Activated CD8-positive, alpha-beta T cell treated with anti-CD3 and anti-CD28 coated beads, Interleukin-2, amount 10 ng/mL, durations not matched to agents 7 days and 5 days (primary cell): Measurements from ENCODE around the gene ZNF484. TPM values are rescaled to one million over a fixed set of nuclear protein-coding genes. Genes with fewer than 3 reads are reported as not detected.
"Not testable (repeated sequence)": the region's sequence is repeated elsewhere in the genome, so short reads cannot be mapped to it uniquely, and the experiment has no call there.

ENCODE experiments used
- ATAC-seq: fragments of 150-1000 bp; cut with Tn5 transposase; one replicate; pipeline ENCODE4 v1.10.0; 2021; ENCODE audit warnings: moderate library complexity
- CTCF ChIA-PET: fragments of 350-600 bp; sonication (Branson Sonifier 250); formaldehyde crosslinking; loops from one replicate; lab custom pipeline; 2021; ENCODE audit warnings: antibody characterized with exemption; lab: Charles Lee
- POLR2A ChIA-PET: fragments of 350-600 bp; sonication (Branson Sonifier 250); formaldehyde crosslinking; loops from one replicate; lab custom pipeline; 2021; ENCODE audit warnings: antibody characterized with exemption; lab: Charles Lee
- DNase-seq: peaks from one replicate; pipeline ENCODE4 v3.0.0-alpha.2; 2020
- H3K27ac Mint-ChIP-seq: one replicate; pipeline ENCODE4 v1.8.0; 2021; ENCODE audit warnings: mild to moderate bottlenecking, mixed read lengths
- H3K27me3 Mint-ChIP-seq: one replicate; pipeline ENCODE4 v1.8.0; 2021; ENCODE audit warnings: low read depth, mixed read lengths
- H3K36me3 Mint-ChIP-seq: one replicate; pipeline ENCODE4 v1.8.0; 2021; ENCODE audit warnings: low read depth, mixed read lengths
- H3K4me1 Mint-ChIP-seq: one replicate; pipeline ENCODE4 v1.8.0; 2021; ENCODE audit warnings: low read depth, mixed read lengths
- H3K4me3 Mint-ChIP-seq: one replicate; pipeline ENCODE4 v1.8.0; 2021; ENCODE audit warnings: mild to moderate bottlenecking, mixed read lengths
- H3K9me3 Mint-ChIP-seq: one replicate; pipeline ENCODE4 v1.8.0; 2022; ENCODE audit warnings: mixed read lengths; ENCODE audit not compliant: insufficient read depth
- total RNA-seq, 2 experiments: library from RNA; stranded (reverse); gene quantifications; one replicate each; pipeline ENCODE4 v1.2.3, GENCODE V29; 2021

ZNF484 gene
- total RNA-seq, 2 experiments from 2014 or later, result 9.5 to 10.4 TPM

GRCh38 chr9:92890761-92891160, 12.9 kb upstream of the ZNF484 start:
- ChIA-PET CTCF (no interaction called here), POLR2A (no interaction called here)
- Mint-ChIP-seq H3K27ac (no peak overlapping the region), H3K27me3 (peaks cover 25% of the 10 kb centered on the region), H3K4me1 (peaks cover 19% of the 10 kb centered on the region), H3K9me3 (no peaks in the 10 kb centered on the region), H3K36me3 (no peaks in the 10 kb centered on the region), H3K4me3 (no peak overlapping the region)
- no peak for DNase-seq
- no peak for ATAC-seq

DNA sequence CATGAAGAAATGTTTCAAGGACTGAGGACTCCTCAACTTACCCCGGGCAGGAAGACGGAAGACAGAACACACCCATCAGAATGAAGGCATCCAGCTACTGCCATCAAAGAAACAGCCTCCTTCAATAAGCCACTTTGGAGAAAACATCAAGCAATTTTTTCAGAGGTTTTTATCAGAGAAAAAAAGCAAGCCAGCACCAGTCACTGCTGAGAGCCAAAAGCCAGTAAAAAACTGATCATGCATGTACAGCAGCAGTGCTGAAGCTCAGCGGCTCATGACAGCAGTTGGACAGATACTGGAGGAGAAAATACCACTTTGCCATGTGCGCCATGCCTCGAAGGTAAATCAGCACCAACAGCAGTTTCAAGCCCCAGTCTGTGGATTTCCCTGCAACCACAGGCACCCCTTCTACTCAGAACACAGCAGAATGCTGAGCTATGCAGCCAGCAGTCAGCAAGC, 10.1 kb upstream of the ZNF484 start:
- Mint-ChIP-seq H3K27me3 (peaks cover 25% of the 10 kb centered on the region), H3K36me3 (no peaks in the 10 kb centered on the region), H3K4me3 (no peak overlapping the region), H3K9me3 (no peaks in the 10 kb centered on the region), H3K4me1 (peaks cover 19% of the 10 kb centered on the region), H3K27ac (peak overlapping the region; percentile 22)
- ChIA-PET CTCF (interaction anchor here (1.0 kb wide), 1 partner anchor 116 kb away, joined by 3 read pairs; no protein-coding TSS in a partner anchor), POLR2A (interaction anchor here (0.9 kb wide), 1 partner anchor 79 kb away, joined by 3 read pairs; no protein-coding TSS in a partner anchor)
- DNase-seq, result peak; percentile 45
- ATAC-seq, result no peak

DNA sequence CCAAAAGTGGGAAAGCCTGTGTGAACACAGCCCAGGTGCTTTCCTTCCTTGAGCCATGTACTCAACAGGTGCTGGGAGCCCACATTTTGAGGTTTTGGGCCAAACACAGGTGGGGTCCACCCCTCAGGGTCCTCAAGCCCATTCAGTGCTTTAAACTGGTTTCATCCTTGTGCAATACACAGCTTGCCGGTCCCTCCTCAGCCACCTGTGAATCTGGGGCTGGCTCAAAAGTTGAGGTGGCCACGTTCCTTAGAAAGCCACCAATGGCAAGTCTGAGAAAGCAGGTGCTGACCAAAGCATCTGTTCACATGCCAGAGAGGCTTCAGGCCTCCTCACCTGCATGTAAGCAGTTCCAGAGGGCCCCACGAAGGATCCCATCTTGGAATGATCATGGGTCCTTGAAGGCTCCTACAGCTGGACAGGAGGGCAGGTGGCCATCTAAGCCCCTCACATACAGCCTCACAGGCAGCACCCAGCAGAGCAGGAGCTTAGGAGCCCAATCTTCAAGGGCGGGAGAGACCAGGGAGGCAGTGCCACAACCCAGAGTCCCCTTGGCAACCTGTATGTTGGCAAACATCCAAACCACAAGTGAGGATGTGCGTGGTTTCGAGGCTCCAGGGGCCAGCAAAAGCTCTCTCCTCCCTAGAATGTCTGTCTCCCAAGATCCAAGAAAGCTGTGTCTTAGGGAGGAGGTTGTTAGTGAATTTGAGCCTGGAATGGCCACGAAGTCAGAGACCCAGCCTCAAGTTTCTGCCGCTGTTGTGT, 9.2 kb upstream of the ZNF484 start:
- H3K4me3 Mint-ChIP-seq, ATAC-seq, POLR2A ChIA-PET, H3K36me3 Mint-ChIP-seq, H3K9me3 Mint-ChIP-seq, H3K27ac Mint-ChIP-seq: not testable (repeated sequence)
- CTCF ChIA-PET, result interaction anchor here (0.8 kb wide), 1 partner anchor 679 kb away, joined by 3 read pairs; no protein-coding TSS in a partner anchor
- Mint-ChIP-seq H3K27me3 (peaks cover 20% of the 10 kb centered on the region), H3K4me1 (peaks cover 19% of the 10 kb centered on the region)
- DNase-seq, result peak; percentile 55

GRCh38 chr9:92883666-92884405, 6.0 kb upstream of the ZNF484 start:
- DNase-seq, result not testable (repeated sequence)
- H3K4me1 Mint-ChIP-seq, result peaks cover 20% of the 10 kb centered on the region

GRCh38 chr9:92882276-92882675, 4.4 kb upstream of the ZNF484 start:
- H3K4me3 Mint-ChIP-seq, result no peak overlapping the region
- DNase-seq (no peak), ATAC-seq (no peak)
- H3K9me3 Mint-ChIP-seq, result no peaks in the 10 kb centered on the region
- H3K4me1 Mint-ChIP-seq, result peaks cover 15% of the 10 kb centered on the region
- ChIA-PET POLR2A (no interaction called here), CTCF (no interaction called here)
- H3K36me3 Mint-ChIP-seq, result peaks cover 7% of the 10 kb centered on the region
- no peak overlapping the region for H3K27ac Mint-ChIP-seq
- peaks cover 6% of the 10 kb centered on the region for H3K27me3 Mint-ChIP-seq

More at GRCh38 chr9:92883666-92884405, 6.0 kb upstream of the ZNF484 start:
- POLR2A ChIA-PET, result interaction anchor here (1.0 kb wide), 1 partner anchor 80 kb away, joined by 3 read pairs; no protein-coding TSS in a partner anchor
- ATAC-seq, H3K4me3 Mint-ChIP-seq, CTCF ChIA-PET, H3K27ac Mint-ChIP-seq, H3K36me3 Mint-ChIP-seq, H3K9me3 Mint-ChIP-seq: not testable (repeated sequence)
- peaks cover 14% of the 10 kb centered on the region for H3K27me3 Mint-ChIP-seq

DNA sequence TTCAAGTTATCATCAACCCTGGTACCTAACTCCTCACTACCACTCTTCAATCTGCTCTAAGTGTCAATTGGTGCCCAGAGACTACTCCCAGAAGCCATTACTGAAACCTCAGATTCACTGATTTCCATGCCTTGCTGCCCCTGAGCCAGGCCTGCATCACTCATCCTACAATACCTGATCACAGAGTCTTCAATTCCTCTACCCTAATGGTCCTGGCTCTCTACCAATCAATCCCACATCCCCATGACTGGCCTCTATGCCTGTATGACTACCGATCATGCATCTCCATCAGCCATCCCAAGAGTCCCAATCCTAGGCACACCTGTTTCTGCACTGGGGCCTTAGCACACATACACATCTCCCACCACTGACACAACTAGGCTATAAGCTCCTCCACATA, 2.5 kb downstream of the ZNF484 start:
- DNase-seq, result no peak
- ChIA-PET CTCF (no interaction called here), POLR2A (interaction anchor here (0.5 kb wide), 1 partner anchor 128 kb away, joined by 3 read pairs; no protein-coding TSS in a partner anchor)
- no peak for ATAC-seq
- Mint-ChIP-seq H3K27me3 (no peaks in the 10 kb centered on the region), H3K36me3 (peaks cover 36% of the 10 kb centered on the region), H3K27ac (no peak overlapping the region), H3K4me1 (peaks cover 38% of the 10 kb centered on the region), H3K9me3 (no peaks in the 10 kb centered on the region), H3K4me3 (no peak overlapping the region)

DNA sequence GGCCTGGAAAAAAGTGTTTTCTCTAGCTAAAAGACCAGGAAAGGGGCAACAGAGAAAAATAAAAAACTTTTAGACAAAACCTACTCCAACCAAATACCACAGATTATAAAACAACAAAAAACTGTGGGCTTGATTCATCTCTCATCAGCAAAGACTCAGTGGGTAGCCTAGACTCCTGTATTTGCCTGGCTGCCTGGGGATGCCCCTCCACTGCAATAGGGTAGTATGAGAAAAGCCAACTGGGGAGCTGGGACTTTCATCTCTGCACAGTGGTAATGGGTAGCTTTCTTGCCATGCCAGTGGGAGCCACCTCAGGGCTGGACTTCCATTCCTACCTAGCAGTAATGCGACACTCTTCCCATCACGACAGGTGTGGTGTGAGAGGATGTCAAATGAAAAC, 7.5 kb downstream of the ZNF484 start:
- DNase-seq, result no peak
- H3K36me3 Mint-ChIP-seq, result peaks cover 58% of the 10 kb centered on the region
- ChIA-PET POLR2A (no interaction called here), CTCF (no interaction called here)
- no peak overlapping the region for H3K27ac Mint-ChIP-seq
- H3K4me1 Mint-ChIP-seq, result peaks cover 14% of the 10 kb centered on the region
- H3K27me3 Mint-ChIP-seq, result no peaks in the 10 kb centered on the region
- no peak for ATAC-seq
- H3K4me3 Mint-ChIP-seq, result no peak overlapping the region
- no peaks in the 10 kb centered on the region for H3K9me3 Mint-ChIP-seq

- H3K4me3 Mint-ChIP-seq, CTCF ChIA-PET, H3K27me3 Mint-ChIP-seq, DNase-seq, ATAC-seq, POLR2A ChIA-PET, H3K27ac Mint-ChIP-seq, H3K9me3 Mint-ChIP-seq: not testable (repeated sequence)
- Mint-ChIP-seq H3K4me1 (peaks cover 14% of the 10 kb centered on the region), H3K36me3 (peaks cover 74% of the 10 kb centered on the region)
Observed at GRCh38 chr9:92866600-92866999, 11.2 kb downstream of the ZNF484 start.

- Mint-ChIP-seq H3K9me3 (peaks cover 5% of the 10 kb centered on the region), H3K36me3 (peaks cover 75% of the 10 kb centered on the region), H3K4me1 (peaks cover 13% of the 10 kb centered on the region), H3K4me3 (no peak overlapping the region), H3K27me3 (no peaks in the 10 kb centered on the region), H3K27ac (no peak overlapping the region)
- ChIA-PET CTCF (no interaction called here), POLR2A (no interaction called here)
- no peak for ATAC-seq
- no peak for DNase-seq
Observed at GRCh38 chr9:92864152-92864551, 13.7 kb downstream of the ZNF484 start.

DNA sequence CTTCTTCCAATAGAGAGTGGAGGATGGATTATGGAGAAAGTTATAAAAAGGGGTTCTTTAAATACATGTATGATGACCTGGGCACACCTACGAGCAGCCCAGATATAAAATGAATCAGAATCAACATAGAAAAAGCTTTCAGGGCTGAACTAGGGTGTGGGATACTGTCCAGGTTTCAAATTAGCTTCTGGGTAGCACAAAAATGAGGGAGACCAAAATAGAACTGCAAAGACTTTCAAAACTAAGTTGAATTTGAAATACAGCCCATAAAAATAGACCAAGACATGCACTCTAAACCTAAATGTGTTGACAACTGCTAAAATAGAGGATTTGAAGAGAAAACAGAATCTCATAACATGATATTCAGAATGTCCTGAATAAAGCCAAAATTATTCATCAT, 17.0 kb downstream of the ZNF484 start:
- peaks cover 6% of the 10 kb centered on the region for H3K9me3 Mint-ChIP-seq
- H3K4me3 Mint-ChIP-seq, result no peak overlapping the region
- H3K4me1 Mint-ChIP-seq, result peaks cover 13% of the 10 kb centered on the region
- no peak overlapping the region for H3K27ac Mint-ChIP-seq
- ATAC-seq (no peak), DNase-seq (no peak)
- POLR2A ChIA-PET, result no interaction called here
- peaks cover 80% of the 10 kb centered on the region for H3K36me3 Mint-ChIP-seq
- CTCF ChIA-PET, result interaction anchor here (1.2 kb wide), 1 partner anchor 144 kb away, joined by 3 read pairs; no protein-coding TSS in a partner anchor
- H3K27me3 Mint-ChIP-seq, result no peaks in the 10 kb centered on the region

DNA sequence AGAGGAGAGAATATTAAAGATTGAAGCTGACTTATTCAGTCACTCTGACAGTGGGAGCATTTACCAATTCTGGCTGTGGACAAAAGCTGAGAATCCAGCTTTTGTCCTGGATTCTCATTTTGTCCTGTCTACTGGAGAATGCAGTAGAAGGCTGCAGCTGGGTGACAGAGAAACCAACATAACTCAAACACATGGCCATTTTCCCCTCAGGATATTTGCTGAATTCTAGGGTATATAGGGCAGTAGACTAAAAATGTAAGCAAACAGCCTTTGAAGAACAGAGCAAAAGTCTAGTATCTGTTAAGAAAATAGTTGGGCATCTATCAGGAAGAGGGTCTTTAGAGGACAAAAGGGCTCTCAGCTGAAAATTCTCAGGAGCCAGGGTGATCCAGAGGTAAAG, 20.6 kb downstream of the ZNF484 start:
- DNase-seq, result no peak
- Mint-ChIP-seq H3K36me3 (peaks cover 82% of the 10 kb centered on the region), H3K9me3 (peaks cover 6% of the 10 kb centered on the region), H3K4me3 (no peak overlapping the region), H3K27me3 (no peaks in the 10 kb centered on the region), H3K4me1 (peaks cover 11% of the 10 kb centered on the region), H3K27ac (no peak overlapping the region)
- ChIA-PET CTCF (no interaction called here), POLR2A (no interaction called here)
- ATAC-seq, result no peak

GRCh38 chr9:92853716-92854115, 24.1 kb downstream of the ZNF484 start:
- ChIA-PET CTCF (no interaction called here), POLR2A (no interaction called here)
- no peaks in the 10 kb centered on the region for H3K27me3 Mint-ChIP-seq
- H3K36me3 Mint-ChIP-seq, result peaks cover 85% of the 10 kb centered on the region
- H3K4me3 Mint-ChIP-seq, result no peak overlapping the region
- DNase-seq (no peak), ATAC-seq (no peak)
- no peaks in the 10 kb centered on the region for H3K4me1 Mint-ChIP-seq
- no peaks in the 10 kb centered on the region for H3K9me3 Mint-ChIP-seq
- no peak overlapping the region for H3K27ac Mint-ChIP-seq
